ENCODE measurements around the gene CEP250.
"Not testable (repeated sequence)": the region's sequence is repeated elsewhere in the genome, so short reads cannot be mapped to it uniquely, and the experiment has no call there.

Gene CEP250

GRCh38 chr20:35499271-35499670 lies 43.9 kb downstream of the CEP250 start:
- DNase-seq, result no peak

- DNase-seq, result no peak
Observed at GRCh38 chr20:35502352-35502751, 47.0 kb downstream of the CEP250 start.

GRCh38 chr20:35503281-35503680 lies 47.9 kb downstream of the CEP250 start:
- no peak for DNase-seq

DNA sequence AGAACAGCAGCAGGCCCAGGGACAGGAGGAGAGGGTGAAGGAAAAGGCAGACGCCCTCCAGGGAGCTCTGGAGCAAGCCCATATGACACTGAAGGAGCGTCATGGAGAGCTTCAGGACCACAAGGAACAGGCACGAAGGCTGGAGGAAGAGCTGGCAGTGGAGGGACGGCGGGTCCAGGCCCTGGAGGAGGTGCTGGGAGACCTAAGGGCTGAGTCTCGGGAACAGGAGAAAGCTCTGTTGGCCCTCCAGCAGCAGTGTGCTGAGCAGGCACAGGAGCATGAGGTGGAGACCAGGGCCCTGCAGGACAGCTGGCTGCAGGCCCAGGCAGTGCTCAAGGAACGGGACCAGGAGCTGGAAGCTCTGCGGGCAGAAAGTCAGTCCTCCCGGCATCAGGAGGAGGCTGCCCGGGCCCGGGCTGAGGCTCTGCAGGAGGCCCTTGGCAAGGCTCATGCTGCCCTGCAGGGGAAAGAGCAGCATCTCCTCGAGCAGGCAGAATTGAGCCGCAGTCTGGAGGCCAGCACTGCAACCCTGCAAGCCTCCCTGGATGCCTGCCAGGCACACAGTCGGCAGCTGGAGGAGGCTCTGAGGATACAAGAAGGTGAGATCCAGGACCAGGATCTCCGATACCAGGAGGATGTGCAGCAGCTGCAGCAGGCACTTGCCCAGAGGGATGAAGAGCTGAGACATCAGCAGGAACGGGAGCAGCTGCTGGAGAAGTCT lies 48.6 kb downstream of the CEP250 start:
- no peak for DNase-seq

- DNase-seq, result no peak
Observed at GRCh38 chr20:35504751-35505150, 49.4 kb downstream of the CEP250 start.

GRCh38 chr20:35506179-35506578 lies 50.8 kb downstream of the CEP250 start:
- DNase-seq, result no peak

DNA sequence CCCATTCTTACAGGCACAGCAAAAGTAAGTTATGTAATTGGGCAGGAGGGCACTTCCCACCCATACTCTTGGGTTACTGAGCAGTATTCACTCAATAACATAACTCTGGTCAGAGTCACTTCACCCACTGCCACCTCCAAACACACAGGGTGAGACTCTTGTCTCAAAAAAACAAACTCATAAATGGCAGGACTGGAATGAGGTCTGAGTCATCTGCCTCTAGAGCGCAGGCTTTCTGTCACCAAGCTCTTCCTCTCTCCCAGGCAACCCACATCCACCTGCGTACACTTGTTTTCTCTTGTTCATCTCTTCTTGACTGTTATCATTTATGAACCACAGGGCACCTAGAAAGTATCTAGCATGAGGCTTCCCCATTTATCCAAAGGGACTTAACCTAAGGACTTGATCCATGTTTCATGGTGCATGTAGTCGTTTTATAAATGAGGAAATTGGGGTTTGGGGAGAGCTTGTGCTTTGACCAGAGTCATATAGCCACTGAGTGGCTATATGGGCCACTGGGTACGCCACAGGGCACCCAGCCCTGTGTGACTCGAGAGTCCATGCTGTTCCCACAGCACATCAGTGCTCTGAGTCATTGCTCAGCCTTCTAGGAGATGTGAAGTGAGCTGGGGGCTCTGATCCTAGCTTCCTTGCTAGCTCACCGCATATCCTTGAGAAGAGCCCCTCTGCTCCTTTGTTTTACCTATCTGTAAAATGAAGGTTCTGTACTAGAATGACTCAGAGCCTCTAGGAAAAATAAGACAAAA lies 51.7 kb downstream of the CEP250 start:
- no peak for DNase-seq

DNA sequence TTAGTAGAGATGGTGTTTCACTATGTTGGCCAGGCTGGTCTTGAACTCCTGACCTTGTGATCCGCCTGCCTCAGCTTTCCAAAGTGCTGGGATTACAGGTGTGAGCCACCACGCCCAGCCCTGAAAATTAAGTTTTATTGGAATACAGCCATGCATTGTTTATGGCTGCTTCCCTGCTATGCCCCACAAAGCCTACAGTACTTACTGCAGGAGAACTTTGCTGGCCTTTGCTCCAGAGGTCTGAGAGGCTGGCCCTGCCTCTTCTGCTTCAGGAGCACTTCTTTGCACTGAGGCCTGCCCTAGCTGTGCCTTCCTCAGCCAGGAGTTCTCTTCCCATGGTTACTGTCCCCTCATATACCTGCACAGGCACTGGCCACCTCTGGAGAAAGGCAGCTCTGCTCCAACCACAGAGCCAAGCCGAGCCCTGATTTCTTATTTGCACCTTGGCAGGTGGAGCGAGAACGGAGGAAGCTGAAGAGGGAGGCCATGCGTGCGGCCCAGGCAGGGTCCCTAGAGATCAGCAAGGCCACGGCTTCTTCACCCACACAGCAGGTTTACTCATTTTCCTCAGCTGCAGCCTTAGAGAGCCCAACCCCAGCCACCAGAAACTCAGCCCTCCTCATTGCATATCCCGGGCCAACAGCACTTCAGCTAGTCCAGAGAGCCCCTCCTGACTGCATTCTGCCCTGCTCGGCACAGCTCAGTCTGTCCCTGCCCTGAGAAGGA lies 53.3 kb downstream of the CEP250 start:
- no peak for DNase-seq

DNA sequence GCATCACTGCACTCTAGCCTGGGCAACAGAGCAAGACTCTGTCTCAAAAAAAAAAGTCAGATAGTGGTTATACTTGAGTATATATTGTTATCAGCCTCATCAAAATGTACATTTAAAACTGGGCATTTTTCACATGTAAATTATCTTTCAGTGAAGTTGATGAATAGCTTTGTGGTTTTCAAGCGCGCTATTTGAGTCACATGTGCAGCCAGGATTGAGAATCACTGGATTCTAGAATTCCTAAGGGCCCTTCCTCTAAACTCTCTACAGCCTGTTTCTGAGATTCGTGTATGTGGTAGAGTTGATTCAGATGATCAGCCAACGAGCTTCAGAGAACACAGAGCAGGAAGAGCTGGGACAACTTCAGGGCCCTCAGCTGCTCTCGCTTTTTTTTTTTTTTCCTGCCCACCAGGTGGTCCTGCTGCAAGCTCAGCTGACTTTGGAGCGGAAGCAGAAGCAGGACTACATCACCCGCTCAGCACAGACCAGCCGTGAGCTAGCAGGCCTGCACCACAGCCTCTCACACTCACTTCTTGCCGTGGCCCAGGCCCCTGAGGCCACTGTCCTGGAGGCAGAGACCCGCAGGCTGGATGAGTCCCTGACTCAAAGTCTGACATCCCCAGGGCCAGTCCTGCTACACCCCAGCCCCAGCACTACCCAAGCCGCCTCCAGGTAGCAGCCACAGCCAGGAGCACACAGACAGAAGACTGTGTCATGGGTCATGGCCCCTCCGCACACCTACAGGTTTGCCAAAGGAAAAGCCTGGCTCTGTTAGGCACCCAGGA lies 55.7 kb downstream of the CEP250 start:
- DNase-seq, result no peak

DNA sequence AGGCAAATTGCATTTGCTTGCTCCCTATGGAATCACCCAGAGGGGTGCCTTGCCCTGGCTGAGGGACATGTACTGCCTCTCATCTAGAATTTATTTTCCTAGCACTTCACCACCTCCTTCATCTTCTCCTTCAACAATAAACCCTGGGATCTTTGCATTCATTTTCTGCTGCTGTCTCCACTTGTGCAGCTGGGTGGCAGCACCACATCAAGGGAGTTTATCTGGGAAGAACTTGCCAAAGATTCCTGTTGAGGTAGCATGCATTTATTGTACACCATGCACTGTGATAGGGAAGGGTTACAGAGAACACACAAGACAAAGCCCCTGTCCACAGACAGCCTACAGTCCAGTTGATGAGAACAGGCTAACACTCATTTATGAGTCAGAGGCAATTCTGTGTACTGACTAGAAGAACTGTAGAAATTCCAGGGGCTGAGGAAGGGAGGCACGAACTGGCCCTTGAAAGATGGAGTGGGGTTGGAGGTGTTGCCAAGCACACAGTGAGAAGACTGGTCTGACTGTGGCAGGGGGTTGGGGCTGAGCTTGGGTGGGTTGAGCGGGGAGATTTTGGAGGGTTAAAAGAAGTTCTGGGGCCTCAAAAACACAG lies 56.5 kb downstream of the CEP250 start:
- peak; percentile 18 for DNase-seq

GRCh38 chr20:35514371-35514932 lies 59.1 kb downstream of the CEP250 start:
- DNase-seq, result no peak

GRCh38 chr20:35515341-35515740 lies 59.9 kb downstream of the CEP250 start:
- no peak for DNase-seq

DNA sequence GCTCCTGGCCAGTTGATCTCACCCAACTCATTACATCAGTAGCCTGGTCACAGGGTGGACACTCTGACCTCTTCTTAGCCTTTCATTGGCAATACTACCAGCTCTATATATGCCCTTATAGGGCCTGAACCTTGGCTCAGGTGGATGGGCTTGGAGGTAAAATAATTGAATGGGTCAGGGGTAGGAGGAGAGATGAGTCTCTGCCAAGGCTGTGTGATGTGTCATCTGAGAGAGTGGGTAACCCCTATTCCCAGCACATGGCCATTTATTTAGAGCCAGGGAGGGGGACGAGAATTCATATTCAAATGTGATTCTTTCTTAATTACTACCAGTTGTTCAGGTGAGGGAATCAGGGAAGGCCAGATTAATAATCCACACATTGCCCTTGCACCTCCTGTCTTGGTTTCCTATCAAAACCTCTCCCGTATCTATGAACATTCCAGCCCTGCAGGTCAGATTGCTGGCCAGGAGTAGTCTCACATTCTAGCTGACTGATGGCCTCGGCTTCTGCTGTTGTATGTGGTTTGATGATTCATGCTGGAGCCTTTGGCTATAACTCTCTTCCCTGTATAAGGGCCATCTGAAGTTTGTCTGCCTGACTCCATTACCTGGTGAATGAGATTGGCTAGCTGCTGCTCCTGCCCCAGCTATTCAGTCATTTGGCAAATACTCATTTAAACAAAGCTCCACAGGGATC lies 60.7 kb downstream of the CEP250 start:
- no peak for DNase-seq

DNA sequence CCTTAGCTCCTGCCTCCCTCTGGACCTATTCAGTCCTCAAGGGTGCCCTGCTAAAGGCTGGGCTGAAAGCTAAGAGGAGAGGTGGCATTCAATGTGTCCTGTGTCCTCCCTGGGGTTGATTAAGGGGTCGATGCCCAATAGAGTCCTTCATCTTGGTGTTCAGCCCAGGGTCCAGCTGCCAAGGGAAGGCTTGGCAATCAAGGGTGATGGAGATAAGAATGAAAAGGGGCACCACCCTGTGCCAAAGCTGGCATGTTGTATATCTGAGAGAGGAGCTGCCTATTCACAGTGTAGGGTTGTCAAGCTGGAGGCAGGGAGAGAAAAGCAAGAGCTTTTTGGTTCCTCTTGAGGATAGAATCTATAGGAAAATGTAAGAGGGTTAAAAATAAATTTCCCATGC lies 61.7 kb downstream of the CEP250 start:
- no peak for DNase-seq

DNA sequence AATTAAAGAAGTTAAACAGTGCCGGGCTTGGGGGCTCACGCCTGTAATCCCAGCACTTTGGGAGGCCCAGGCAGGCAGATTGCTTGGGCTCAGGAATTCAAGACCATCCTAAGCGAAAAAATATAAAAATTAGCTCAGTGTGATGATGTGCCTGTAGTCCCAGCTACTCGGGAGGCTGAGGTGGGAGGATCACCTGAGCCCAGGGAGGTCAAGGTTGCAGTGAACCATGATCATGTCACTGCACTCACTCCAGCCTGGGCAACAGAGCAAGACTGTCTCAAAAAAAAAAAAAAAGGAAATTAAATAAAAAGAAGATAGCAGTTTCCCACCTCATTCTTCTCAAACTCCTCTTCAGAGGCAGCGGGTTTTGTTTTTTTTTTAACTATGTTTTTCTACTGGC lies 62.4 kb downstream of the CEP250 start:
- not testable (repeated sequence) for DNase-seq

DNA sequence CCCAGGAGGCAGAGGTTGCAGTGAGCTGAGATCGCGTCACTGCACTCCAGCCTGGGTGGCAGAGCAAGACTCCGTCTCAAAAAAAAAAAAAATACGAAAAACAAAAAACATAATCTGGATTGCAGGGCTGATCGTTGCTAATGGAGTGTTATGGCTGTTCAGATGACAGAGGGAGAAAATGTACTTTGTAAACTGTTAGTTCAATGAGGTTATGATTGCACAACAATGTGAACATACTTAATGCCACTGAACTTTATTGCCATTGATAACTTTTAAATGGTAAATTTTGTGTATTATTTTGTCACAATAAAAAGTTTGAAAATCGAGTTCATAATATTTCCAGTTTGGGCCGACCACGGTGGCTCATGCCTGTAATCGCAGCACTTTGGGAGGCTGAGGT lies 63.6 kb downstream of the CEP250 start:
- DNase-seq, result no peak

- DNase-seq, result no peak
Observed at GRCh38 chr20:35523298-35523888, 68.0 kb downstream of the CEP250 start.

GRCh38 chr20:35525639-35526038 lies 70.2 kb downstream of the CEP250 start:
- no peak for DNase-seq

DNA sequence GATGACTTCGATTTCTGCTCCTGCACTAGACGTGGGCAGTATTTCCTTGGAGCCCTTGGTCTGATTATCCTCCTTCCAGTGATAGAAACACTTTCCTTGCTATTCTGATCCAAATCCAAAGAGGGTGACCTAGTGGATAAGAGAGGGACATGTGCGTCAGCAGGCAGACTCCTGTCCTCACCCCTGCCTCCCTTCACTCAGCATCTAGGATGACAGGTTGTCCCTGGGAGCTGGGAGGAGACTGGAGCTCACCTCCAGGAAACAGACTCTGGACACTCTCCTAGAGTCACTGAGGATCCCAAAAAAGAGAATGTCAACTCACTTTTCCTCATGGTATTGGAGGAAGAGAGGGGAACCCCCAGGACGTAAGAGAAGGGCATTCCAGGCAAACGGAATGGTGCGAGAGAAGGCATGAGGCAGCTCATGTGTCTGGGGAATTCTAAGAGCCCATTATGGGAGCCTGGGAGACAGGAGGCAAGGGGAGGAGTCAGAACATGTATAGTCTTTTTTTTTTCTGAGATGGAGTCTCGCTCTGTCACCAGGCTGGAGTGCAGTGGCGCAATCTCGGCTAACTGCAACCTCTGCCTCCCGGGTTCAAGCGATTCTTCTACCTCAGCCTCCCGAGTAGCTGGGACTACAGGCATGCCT lies 71.8 kb downstream of the CEP250 start:
- no peak for DNase-seq

DNA sequence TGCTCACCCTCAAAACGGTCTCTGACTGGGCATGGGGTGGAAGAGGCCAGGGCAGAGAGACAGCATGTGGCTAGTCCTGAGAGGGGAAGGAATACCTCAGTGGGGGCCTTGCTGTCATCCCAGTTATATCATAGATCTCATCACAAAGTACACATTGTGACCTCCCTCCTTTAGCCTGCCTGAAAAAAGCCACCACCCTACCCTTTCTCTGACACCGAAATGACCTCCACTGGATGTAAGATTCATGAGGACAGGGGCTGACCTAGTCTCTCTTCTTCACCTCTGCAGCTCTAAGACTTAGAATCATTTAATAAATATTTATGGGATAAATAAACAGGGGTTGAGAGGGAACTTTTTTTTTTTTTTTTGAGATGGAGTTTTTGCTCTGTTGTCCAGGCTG lies 74.2 kb downstream of the CEP250 start, which contains the start of gene C20orf173:
Gene C20orf173, minus strand, starts transcription at position 101 of the 400 bp plus-strand sequence. CDS start 279 bp downstream, outside the sequence.
- DNase-seq, result no peak
